ENCODE data around the gene PANK2. TPM values are rescaled to one million over a fixed set of nuclear protein-coding genes. Genes with fewer than 3 reads are reported as not detected.

The PANK2 gene
- total and polyA plus RNA-seq, 8 donors = 34.1 to 47.8 (median 39.1) TPM

DNA sequence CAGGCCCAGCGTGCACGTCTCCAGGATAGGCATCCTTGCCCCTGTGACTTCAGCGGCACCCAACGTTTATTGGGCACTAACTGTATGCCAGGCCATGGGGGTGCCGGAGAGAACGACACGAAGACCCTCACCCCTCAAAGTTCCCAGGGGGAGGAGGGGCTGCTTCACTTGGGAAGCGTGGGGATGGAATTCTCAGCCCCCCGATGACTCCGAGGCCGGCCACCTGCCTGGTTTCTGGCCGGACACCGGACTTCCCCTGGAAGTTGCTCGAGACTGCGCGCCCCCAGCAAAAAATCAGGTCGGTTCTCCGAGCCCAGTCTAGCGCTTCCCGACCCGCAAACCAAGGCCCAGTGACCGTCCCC lies 42.8 kb upstream of the PANK2 start:
- ATAC-seq = no peak
- DNase-seq = no peak
- intact Hi-C loops (cut with DNase I) = no loop called here
- H3K4me3 ChIP-seq = peak overlapping the region; percentile 99
- peaks cover 10 to 37% of the 10 kb centered on the region in 2 donors for H3K4me1 ChIP-seq
- no peaks in the 10 kb centered on the region for H3K27me3 ChIP-seq
- H3K9me3 ChIP-seq = no peaks in the 10 kb centered on the region
- no peaks in the 10 kb centered on the region for H3K36me3 ChIP-seq
- TF ChIP-seq, protein P1, sequence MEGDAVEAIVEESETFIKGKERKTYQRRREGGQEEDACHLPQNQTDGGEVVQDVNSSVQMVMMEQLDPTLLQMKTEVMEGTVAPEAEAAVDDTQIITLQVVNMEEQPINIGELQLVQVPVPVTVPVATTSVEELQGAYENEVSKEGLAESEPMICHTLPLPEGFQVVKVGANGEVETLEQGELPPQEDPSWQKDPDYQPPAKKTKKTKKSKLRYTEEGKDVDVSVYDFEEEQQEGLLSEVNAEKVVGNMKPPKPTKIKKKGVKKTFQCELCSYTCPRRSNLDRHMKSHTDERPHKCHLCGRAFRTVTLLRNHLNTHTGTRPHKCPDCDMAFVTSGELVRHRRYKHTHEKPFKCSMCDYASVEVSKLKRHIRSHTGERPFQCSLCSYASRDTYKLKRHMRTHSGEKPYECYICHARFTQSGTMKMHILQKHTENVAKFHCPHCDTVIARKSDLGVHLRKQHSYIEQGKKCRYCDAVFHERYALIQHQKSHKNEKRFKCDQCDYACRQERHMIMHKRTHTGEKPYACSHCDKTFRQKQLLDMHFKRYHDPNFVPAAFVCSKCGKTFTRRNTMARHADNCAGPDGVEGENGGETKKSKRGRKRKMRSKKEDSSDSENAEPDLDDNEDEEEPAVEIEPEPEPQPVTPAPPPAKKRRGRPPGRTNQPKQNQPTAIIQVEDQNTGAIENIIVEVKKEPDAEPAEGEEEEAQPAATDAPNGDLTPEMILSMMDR (IDR thresholded peaks at IDR 0.05) = no peak
- peak overlapping the region; percentile 87 to 93 for H3K27ac ChIP-seq

DNA sequence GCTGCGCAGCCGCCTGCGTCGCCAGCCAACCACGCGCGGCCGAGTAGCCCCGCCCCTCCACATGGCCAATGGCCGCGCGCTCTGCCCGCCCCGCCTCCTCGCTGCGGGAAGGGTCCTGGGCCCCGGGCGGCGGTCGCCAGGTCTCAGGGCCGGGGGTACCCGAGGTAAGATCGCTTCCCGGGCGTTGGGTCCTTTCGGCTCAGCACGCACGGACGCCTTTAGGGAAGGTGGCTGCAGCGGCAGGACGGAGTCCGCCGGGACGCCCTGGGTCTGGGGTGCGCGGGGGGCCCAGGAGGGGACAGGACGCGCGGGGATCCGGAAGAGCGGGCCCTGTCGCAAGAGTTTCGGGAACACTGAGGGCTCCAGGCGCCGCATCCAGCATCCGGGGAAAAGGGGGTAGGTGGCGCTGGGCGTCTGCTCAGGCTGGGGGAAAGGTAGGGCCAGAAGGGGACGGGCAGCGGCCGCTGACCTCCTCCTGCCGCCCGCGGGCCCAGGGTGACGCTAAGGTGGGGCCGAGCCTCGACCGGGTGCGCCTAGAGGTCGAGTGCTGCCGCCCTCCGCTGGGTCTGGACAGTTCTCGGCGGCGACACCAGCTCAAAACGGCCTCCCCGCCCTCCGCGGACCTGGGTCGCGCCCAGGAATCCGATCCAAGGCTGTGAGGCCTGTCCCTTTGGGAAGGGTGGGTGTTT lies 42.3 kb upstream of the PANK2 start, which contains the start of gene MAVS:
Gene MAVS (plus strand): TSS at position 95 of the 689 bp plus-strand sequence. CDS start 7,791 bp downstream, outside the sequence.
- DNase-seq (peak; percentile 85 to 97 (median 90)), ATAC-seq (peak; percentile 99)
- Histone ChIP-seq H3K27me3 (no peaks in the 10 kb centered on the region), H3K4me3 (peak within 1 kb of the TSS; percentile 99), H3K36me3 (no peaks in the 10 kb centered on the region), H3K27ac (peak within 1 kb of the TSS; percentile 87 to 93), H3K4me1 (peaks cover 10 to 37% of the 10 kb centered on the region in 2 donors), H3K9me3 (no peaks in the 10 kb centered on the region)
- TF ChIP-seq, protein P1 (IDR thresholded peaks at IDR 0.05) = no peak
- intact Hi-C loops (cut with DNase I) = no loop called here

DNA sequence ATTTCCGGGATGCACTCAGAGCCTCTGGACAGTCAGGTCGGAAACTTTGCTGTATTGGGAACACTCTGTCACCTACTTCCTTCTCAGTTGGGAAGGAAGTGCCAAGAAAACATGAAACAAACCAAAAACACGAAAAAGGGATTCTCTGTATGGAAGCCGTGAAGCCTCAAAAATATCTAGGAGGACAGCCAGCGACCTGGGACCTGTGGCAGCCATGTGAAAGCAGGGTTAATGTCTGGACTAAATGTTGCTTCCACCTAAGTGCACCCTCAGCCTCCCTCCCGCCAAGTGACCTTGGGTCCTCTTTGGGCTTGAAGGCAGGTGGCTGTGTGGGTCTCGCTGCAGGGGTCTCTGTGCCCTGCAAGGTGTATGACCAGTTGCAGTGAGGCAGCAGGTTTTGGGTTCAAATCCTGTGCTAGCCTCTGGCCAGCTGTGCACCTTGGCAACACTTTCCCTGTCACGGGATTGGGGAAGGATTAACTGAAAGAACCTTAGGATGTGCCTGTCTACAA lies 41.7 kb upstream of the PANK2 start:
- Histone ChIP-seq H3K27me3 (no peaks in the 10 kb centered on the region), H3K9me3 (no peaks in the 10 kb centered on the region), H3K4me3 (peak overlapping the region; percentile 99), H3K4me1 (peaks cover 10 to 37% of the 10 kb centered on the region in 2 donors), H3K36me3 (no peaks in the 10 kb centered on the region), H3K27ac (peak overlapping the region; percentile 87 to 93)
- intact Hi-C loops (cut with DNase I) = no loop called here
- DNase-seq = peak in 2 of 4 donors; percentile 9 to 50
- no peak for ATAC-seq
- TF ChIP-seq, protein P1 (IDR thresholded peaks at IDR 0.05) = no peak

DNA sequence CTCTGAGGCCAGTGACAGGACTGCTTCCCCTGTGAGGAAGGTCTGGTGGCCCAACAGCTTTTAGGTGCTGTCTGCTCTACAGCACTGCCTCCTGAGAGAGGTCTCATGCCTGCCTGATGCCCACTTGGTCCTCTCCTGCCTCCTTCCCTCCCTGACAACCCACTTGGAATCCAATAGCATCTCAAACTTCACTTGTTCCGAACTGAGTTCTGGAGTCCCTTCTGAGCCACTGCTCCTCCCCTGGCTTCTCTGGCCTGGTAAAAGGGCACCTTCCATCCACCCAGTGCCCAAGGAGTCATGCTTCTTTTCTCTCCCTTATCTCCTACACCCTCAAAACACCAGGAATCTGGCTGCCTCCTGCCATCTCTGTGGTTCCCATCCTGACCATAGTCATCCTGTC lies 40.6 kb upstream of the PANK2 start:
- no peak overlapping the region for H3K27ac ChIP-seq
- H3K27me3 ChIP-seq = no peaks in the 10 kb centered on the region
- no peak overlapping the region for H3K4me3 ChIP-seq
- ATAC-seq = no peak
- intact Hi-C loops (cut with DNase I) = no loop called here
- H3K4me1 ChIP-seq = peaks cover 10 to 37% of the 10 kb centered on the region in 2 donors
- no peak for DNase-seq
- H3K36me3 ChIP-seq = no peaks in the 10 kb centered on the region
- TF ChIP-seq, protein P1 (IDR thresholded peaks at IDR 0.05) = no peak
- H3K9me3 ChIP-seq = no peaks in the 10 kb centered on the region

DNA sequence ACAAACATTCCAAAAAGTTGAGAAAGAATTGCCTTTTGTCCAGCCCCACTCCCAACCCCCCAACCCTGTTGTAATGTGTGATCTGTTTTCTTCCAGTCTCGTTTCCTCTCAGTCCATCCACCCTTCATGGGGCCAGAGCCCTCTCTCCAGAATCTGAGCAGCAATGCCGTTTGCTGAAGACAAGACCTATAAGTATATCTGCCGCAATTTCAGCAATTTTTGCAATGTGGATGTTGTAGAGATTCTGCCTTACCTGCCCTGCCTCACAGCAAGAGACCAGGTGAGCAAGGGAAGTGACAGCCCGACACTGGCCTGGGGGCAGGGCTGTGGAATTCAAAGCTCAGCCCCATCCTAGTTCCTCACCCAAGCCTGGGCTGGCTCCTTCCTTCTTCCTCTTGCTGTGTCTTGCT lies 34.7 kb upstream of the PANK2 start:
- Histone ChIP-seq H3K4me3 (no peak overlapping the region), H3K4me1 (peaks cover 0 to 18% of the 10 kb centered on the region in 2 donors), H3K27me3 (no peaks in the 10 kb centered on the region), H3K9me3 (no peaks in the 10 kb centered on the region), H3K36me3 (peaks cover 0 to 51% of the 10 kb centered on the region in 2 donors), H3K27ac (peak overlapping the region in 1 of 2 donors; percentile 28)
- TF ChIP-seq, protein P1 (IDR thresholded peaks at IDR 0.05) = no peak
- ATAC-seq (peak; percentile 49), DNase-seq (peak in 1 of 4 donors; percentile 19)
- intact Hi-C loops (cut with DNase I) = no loop called here
